DND-41 (cell line): ENCODE results near the gene RIMKLB.

ENCODE experiments used
- ATAC-seq: fragments of 200-7000 bp; cut with Tn5 transposase; 3 replicates; pipeline ENCODE4 v1.9.1; 2021; ENCODE audit warnings: low read depth; ENCODE audit not compliant: insufficient read depth
- DNase-seq: peaks from one replicate; pipeline ENCODE4 v3.0.0-alpha.2; 2020
- H2AFZ ChIP-seq: 2 replicates; pipeline ENCODE4 v1.6.0; 2012; ENCODE audit warnings: low read depth, low read length
- H3K27ac ChIP-seq: 2 replicates; pipeline ENCODE4 v1.5.1; 2012; ENCODE audit warnings: low read length, inconsistent platforms
- H3K27me3 ChIP-seq: fragments of 200-600 bp; sonication (generic); 2 replicates; pipeline ENCODE4 v1.6.0; 2012; ENCODE audit warnings: low read length, mild to moderate bottlenecking, inconsistent platforms; ENCODE audit not compliant: insufficient read depth, poor library complexity
- H3K36me3 ChIP-seq: 2 replicates; pipeline ENCODE4 v1.5.1; 2012; ENCODE audit warnings: low read length, inconsistent platforms; ENCODE audit not compliant: insufficient read depth
- H3K4me1 ChIP-seq: 2 replicates; pipeline ENCODE4 v1.5.1; 2012; ENCODE audit warnings: mild to moderate bottlenecking, low read length; ENCODE audit not compliant: insufficient read depth
- H3K4me2 ChIP-seq: 2 replicates; pipeline ENCODE4 v1.6.0; 2012; ENCODE audit warnings: mild to moderate bottlenecking, moderate library complexity, low read length, inconsistent platforms; ENCODE audit not compliant: insufficient read depth
- H3K4me3 ChIP-seq, 2 experiments: fragments of 200-600 bp in 1 of 2; shearing (Covaris generic) in 1 of 2; 2 replicates each; pipeline ENCODE4 v1.5.1; 2012 to 2016; ENCODE audit warnings: inconsistent platforms in 2 of 2, low read length in 2 of 2, mild to moderate bottlenecking in 2 of 2, low read depth in 1 of 2, moderate library complexity in 1 of 2
- H3K79me2 ChIP-seq: 2 replicates; pipeline ENCODE4 v1.6.0; 2012; ENCODE audit warnings: low read length, inconsistent platforms; ENCODE audit not compliant: insufficient read depth
- H3K9ac ChIP-seq: 2 replicates; pipeline ENCODE4 v1.6.0; 2012; ENCODE audit warnings: low read depth, mild to moderate bottlenecking, inconsistent platforms, low read length, moderate library complexity
- H3K9me3 ChIP-seq: 2 replicates; pipeline ENCODE4 v1.5.1; 2012; ENCODE audit warnings: low read length, moderate library complexity, mild to moderate bottlenecking, inconsistent platforms; ENCODE audit not compliant: insufficient read depth, severe bottlenecking
- H4K20me1 ChIP-seq: 2 replicates; pipeline ENCODE4 v1.6.0; 2012; ENCODE audit warnings: low read length; ENCODE audit not compliant: insufficient read depth
- CTCF ChIP-seq: IDR thresholded peaks from 2 replicates; pipeline ENCODE4 v1.5.1; 2012; ENCODE audit warnings: borderline replicate concordance, low read length, moderate library complexity, mild to moderate bottlenecking; ENCODE audit not compliant: poor library complexity, severe bottlenecking; ENCODE audit errors: extremely low read depth
- EZH2 ChIP-seq: IDR thresholded peaks from 3 replicates; pipeline ENCODE4 v1.6.1; 2012; ENCODE audit warnings: borderline replicate concordance, low read depth, mild to moderate bottlenecking, moderate library complexity, low read length, inconsistent platforms; ENCODE audit not compliant: severe bottlenecking

RIMKLB gene

GRCh38 chr12:8697120-8697475 is 693 bp upstream of the RIMKLB start:
- no peaks in the 10 kb centered on the region for H3K9me3 ChIP-seq
- H3K27ac ChIP-seq = peak overlapping the region; percentile 83
- H3K27me3 ChIP-seq = peaks cover 7% of the 10 kb centered on the region
- H3K4me3 ChIP-seq = peak overlapping the region; percentile 63 to 90
- TF ChIP-seq CTCF = no peak
- no peak for TF ChIP-seq EZH2
- peak overlapping the region; percentile 95 for H2AFZ ChIP-seq
- peak overlapping the region; percentile 88 for H3K4me2 ChIP-seq
- peaks cover 42% of the 10 kb centered on the region for H3K79me2 ChIP-seq
- peak overlapping the region; percentile 97 for H3K9ac ChIP-seq
- peaks cover 9% of the 10 kb centered on the region for H3K36me3 ChIP-seq
- H4K20me1 ChIP-seq = peaks cover 15% of the 10 kb centered on the region; the same call in 1 of the 2 replicates
- DNase-seq (no peak), ATAC-seq (no peak; the same call in 1 of the 3 replicates)
- peaks cover 31% of the 10 kb centered on the region for H3K4me1 ChIP-seq

GRCh38 chr12:8698132-8698851 is 501 bp downstream of the RIMKLB start:
- Histone ChIP-seq H3K9me3 (no peaks in the 10 kb centered on the region), H2AFZ (peak overlapping the region; percentile 97), H3K36me3 (peaks cover 9% of the 10 kb centered on the region), H3K4me3 (peak overlapping the region; percentile 90 to 96), H3K4me1 (peaks cover 31% of the 10 kb centered on the region), H3K79me2 (peaks cover 54% of the 10 kb centered on the region), H3K9ac (peak overlapping the region; percentile 97), H3K27me3 (peaks cover 3% of the 10 kb centered on the region), H3K4me2 (peak overlapping the region; percentile 88), H3K27ac (peak overlapping the region; percentile 83), H4K20me1 (peaks cover 17% of the 10 kb centered on the region; the same call in 1 of the 2 replicates)
- ATAC-seq (peak; percentile 50), DNase-seq (no peak)
- TF ChIP-seq EZH2 (no peak), CTCF (no peak)

- peak overlapping the region; percentile 97 for H3K9ac ChIP-seq
- H3K27ac ChIP-seq = no peak overlapping the region; the same call in 1 of the 2 replicates
- peak overlapping the region; percentile 90 to 96; a peak in 3 of 4 replicates for H3K4me3 ChIP-seq
- ATAC-seq (no peak), DNase-seq (no peak)
- H3K4me1 ChIP-seq = peaks cover 31% of the 10 kb centered on the region
- peaks cover 17% of the 10 kb centered on the region; the same call in 1 of the 2 replicates for H4K20me1 ChIP-seq
- H3K4me2 ChIP-seq = peak overlapping the region; percentile 88
- H3K79me2 ChIP-seq = peaks cover 60% of the 10 kb centered on the region
- peak overlapping the region; percentile 97; the same call in 1 of the 2 replicates for H2AFZ ChIP-seq
- H3K9me3 ChIP-seq = no peaks in the 10 kb centered on the region
- H3K36me3 ChIP-seq = peaks cover 9% of the 10 kb centered on the region
- H3K27me3 ChIP-seq = peaks cover 3% of the 10 kb centered on the region
- TF ChIP-seq CTCF (no peak), EZH2 (no peak)
These were observed 1.1 kb downstream of the RIMKLB start for GRCh38 chr12:8698879-8699278.
